Measurements from ENCODE around the gene COA7.
"Not testable (repeated sequence)": the region's sequence is repeated elsewhere in the genome, so short reads cannot be mapped to it uniquely, and the experiment has no call there.

Gene COA7

DNA sequence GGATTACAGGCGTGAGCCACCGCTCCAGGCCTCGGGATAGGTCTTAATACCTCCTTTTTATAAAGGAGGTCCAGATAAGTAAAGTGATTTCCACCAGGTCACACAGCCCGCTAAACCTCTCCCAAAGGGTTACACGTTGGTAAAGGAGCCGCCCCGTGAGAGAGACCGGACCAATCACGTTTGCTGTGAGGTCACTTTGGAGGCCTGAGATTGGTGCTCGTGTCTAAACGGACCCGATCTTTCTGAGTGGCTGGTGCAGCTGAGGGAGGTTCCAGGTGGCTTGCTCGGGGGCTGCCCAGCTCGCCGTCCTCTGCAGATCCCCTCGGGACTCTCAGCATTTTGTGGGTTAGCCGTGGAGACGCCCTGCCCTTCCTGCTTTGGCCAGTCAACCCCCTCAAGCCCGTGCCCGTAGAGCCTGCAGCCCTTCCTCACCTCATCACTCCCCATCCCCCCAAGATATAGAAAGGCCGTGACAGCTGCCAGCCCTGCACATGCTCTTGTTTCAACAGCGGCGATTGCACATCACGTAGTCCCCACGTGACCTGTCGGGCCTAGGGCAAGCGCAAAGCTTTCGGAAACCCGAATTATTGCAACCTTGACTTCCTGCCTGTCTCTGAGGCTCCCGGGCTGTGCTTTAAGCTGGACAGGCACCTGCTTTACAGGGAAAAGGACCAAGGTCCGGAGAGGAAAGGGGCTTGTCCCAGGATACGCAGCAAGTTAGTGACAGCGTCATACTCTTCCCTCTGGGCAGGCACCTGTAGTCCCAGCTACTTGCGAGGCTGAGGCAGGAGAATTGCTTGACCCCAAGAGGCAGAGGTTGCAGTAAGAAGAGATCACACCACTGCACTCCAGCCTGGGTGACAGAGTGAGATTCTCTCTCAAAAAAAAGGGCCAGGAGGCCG is 5.0 kb upstream of the COA7 start:
- peak; percentile 52 to 96 (median 74) for DNase-seq

- no peak for DNase-seq
These were observed 2.5 kb downstream of the COA7 start for GRCh38 chr1:52695627-52696026.

DNA sequence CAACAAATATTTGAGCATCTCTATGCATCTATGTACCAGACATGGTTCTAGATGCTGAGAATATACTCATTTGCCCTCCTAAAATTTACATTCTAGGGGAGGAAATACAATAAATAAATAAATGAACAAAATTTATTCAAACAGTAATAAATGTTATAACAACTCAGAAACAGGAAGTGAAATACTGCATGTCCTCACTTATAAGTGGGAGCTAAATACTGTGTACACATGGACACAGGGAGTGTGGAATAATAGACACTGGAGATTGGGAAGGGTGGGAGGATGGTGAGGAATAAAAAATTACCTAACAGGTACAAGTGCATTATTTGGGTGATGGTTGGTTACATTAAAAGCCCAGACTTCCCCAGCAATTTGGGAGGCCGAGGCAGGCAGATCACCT is 4.3 kb downstream of the COA7 start:
- DNase-seq, result no peak

DNA sequence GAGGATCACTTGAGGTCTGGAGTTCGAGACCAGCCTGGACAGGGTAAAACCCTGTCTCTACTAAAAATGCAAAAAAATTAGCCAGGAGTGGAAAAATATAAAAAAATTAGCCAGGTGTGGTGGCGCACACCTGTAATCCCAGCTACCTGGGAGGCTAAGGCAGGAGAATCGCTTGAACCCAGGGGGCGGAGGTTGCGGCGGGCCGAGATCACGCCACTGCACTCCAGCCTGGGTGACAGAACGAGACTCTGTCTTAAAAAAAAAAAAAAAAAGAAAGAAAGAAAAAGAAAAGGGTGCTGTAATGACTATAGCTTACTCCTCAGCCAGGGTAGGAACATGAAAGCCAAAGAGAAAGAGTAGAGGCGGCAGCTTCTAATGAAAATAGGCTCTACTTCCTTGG is 4.8 kb downstream of the COA7 start:
- DNase-seq, result not testable (repeated sequence)

- DNase-seq, result no peak
These were observed 5.5 kb downstream of the COA7 start for GRCh38 chr1:52692697-52693096.

GRCh38 chr1:52691821-52692220 is 6.3 kb downstream of the COA7 start:
- no peak for DNase-seq

DNA sequence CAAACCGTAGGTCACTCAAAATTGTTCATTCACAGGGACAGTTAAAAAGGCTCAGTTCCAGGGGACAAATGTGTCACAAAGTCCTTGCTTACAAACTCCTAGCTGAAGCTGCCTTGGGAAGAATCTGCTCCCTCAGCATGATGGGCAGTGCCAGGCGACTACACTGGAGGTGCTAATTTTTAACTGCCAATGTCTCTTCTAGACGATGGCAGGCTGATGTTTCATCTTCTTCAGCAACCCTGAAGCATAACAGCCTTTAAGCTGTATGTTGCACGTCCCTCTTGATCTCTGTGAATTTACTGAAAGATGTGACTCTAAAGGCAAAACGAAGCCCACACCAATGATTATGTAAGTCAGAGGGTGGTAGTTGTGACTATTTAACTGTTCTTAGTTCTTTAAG is 11.3 kb downstream of the COA7 start:
- DNase-seq, result no peak

DNA sequence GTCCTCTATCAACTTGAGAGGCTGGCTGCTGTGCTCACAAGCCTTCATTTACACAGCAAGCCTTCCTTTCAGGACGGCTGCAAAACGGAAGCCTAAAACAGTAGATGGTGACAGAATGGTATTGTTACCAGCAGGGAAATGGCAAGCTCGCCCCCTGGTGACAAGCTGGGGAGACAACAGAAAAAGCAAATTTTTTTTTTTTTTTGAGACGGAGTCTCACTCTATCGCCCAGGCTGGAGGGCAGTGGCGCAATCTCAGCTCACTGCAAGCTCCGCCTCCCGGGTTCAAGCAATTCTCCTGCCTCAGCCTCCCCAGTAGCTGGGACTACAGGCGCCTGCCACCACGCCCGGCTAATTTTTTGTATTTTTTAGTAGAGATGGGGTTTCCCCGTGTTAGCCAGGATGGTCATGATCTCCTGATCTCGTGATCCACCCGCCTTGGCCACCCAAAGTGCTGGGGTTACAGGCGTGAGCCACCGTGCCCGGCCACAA is 11.8 kb downstream of the COA7 start:
- DNase-seq, result peak; percentile 42 to 90 (median 60)

- no peak for DNase-seq
These were observed 13.6 kb downstream of the COA7 start for GRCh38 chr1:52684545-52684944.

- DNase-seq, result peak in 1 of 5 experiments; percentile 16
These were observed 14.7 kb downstream of the COA7 start for GRCh38 chr1:52683367-52683940.

GRCh38 chr1:52681136-52681535 is 17.0 kb downstream of the COA7 start:
- DNase-seq, result no peak

DNA sequence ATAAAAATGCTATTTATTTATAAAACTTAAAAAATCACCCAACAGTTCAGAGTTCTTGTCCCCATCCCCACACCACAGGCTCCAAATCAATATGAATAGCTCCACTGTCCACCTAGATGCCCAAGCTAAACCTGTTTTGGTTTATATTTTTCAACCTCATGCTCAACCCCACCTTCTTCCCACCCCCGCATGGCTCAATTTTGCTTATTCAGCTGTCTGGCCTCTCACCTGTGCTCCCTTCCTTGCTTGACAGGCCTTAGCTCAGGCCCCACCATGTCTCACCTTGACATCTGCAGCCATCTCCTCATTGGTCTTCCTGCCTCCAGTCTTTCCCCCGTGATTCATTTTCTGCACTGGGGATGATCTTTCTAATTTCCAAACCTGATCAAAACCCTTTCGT is 17.8 kb downstream of the COA7 start:
- DNase-seq, result no peak

DNA sequence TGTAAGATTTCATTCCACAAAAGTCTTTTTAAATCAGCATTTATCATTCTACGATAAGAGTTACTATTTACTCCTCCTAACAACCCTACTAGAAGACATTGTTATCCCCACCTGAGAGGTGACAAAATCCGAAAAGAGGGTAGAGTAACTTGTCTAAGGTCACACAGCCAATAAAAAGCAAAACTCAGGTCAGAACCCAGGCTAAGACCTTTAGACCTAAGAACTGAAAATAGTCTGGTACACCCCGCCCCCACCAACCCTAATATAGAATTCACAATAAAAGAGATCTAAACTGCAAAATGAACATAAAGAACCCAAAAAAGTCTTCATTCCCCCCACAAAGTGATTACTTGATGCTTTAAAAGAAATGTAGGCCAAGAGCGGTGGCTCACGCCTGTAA is 18.6 kb downstream of the COA7 start:
- no peak for DNase-seq

DNA sequence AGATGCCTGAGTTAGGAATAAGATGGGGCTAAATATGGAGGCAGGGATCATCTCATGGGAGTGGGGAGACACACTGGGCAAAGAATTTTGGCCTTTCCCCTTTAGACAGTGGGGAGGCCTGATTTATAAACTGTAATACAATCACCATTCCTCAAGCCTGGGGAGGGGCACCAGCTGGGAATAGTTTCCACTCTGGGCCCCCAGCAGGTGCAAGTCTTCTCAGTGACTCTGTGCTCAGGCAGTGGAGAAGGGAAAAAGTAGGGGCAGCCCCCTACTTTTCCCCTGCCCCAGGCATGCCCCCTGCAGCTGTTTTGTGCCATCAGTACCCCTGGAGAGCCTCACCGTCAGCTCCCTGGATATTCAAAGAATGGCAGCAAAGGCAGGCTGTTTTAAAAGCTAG is 19.1 kb downstream of the COA7 start:
- DNase-seq, result no peak

DNA sequence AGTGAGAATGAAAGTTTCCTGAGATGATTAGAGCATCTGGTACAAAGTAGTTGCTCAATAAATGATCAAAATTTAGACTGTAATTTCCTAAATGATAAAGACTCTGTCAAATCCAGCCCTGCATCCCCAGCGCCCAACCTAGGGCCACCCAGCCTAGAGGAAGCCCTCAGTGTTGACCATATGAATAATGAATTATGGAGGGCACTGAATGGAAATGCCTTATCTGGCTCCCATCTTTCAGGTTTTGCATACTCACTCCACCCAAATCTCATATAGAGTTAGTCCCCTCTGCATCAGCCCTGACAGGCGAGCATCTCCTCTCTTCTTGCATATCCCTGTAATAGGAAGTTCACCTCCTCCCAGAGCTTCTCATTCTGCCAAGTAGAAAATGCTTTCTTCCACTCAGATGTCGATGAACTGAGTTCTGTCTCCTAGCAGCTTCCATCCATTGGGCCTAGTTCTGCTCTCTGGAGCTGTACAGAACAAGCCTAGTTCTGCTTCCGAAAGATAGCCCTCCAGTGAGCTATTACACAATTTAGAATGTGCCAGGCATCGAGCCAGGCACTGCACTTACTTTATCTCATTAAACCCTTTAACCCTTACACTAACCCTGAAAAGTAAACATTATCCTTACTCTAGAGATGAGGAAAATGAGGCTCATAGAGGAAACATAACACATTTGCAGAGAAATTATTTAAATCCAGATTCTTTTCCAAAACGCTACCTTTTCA is 20.9 kb downstream of the COA7 start:
- DNase-seq, result no peak

GRCh38 chr1:52676249-52676903 is 21.8 kb downstream of the COA7 start:
- DNase-seq, result no peak

- DNase-seq, result peak in 1 of 5 experiments; percentile 33
These were observed 23.4 kb downstream of the COA7 start for GRCh38 chr1:52674497-52675384.

GRCh38 chr1:52673513-52673912 is 24.6 kb downstream of the COA7 start:
- no peak for DNase-seq

DNA sequence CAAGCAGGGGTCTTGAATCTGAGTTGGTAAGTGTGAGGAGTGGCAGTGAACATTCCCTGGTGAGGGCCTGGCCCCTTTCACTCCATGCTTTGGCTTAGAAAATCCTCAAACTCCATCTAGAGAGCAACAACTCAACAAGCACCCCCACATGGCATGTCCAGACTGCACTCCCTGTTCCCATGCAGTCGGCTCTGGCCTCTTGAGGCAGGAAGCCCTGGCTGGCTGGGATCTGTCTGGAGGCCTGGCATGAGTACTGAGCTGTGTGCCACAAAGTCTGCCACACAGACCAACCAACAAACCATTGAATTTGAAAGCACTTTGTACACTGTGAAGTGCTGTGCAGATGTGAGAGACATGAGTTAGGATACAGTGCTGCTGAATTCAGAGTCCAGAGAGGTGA is 25.2 kb downstream of the COA7 start:
- no peak for DNase-seq

DNA sequence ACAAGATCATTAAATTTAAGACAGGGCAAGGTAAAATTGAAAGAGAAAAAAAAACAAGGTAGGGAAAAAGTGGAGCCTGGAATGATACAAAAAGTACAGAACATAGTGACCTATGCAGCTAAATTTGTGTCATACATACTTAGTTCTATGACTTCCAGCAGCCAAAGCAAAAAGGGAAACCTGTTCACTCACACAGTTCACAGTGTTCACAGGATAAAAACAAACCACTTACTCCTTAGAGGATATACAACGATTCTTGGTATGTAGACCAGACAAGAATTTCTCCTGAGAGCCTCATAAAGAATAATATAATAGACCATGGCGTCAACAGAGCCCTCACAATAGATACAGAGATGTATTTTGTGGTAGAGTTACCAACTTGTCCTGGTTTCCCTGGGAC is 27.5 kb downstream of the COA7 start:
- DNase-seq, result no peak

DNA sequence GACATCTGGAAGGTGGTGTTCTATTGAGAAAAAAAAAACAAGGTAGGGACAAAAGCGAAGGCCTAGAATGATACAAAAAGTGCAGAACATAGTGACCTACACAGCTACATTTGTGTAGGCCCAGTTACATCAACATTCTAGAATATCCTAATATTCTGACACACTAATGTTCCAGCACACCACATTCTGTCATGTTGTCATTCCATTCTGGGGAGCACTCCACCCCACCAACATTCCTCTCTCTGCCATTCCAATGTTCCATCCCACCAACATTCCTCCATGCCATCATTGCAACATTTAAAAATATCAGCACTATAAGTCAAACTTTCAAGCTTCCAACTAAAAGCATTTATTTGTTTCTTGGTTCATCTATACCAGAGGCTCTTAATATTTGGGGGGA is 28.5 kb downstream of the COA7 start:
- DNase-seq, result no peak

DNA sequence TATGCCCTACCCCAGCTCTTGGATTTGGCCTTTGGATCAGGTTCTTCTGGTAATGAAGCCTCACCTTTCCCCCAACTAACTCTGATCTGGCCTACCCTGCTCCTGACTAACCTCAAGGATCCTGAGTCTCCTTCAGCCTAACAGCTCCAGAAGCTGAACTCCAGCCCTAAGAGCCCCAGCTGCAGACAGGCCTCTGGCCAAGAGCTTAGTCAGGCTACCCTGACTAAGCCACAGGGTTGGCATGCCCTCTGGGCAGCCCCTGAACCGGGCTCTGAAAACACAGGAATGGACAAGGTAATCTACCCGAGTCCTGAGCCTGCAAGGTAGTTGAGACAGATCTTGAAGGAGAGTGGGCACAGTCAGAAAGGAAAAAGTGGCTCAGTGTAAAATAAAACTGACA is 29.4 kb downstream of the COA7 start:
- DNase-seq, result no peak
